ENCODE measurements around the gene NLN.

DNA sequence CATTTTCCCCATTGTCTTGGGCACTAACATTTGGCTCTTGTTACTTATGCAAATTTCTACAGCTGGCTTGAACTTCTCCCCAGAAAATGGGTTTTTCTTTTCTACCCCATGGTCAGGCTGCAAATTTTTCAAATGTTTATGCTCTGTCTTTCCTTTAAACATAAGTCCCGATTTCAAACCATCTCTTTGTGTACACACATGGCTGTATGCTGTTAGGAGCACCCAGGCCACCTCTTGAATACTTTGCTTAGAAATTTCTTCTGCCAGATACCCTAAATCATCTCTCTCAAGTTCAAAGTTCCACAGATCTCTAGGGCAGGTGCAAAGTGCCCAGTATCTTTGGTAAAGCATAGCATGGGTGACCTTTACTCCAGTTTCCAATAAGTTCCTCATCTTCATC, 45.6 kb downstream of the NLN start:
- TF ChIP-seq ZNF565 (CRISPR knock-in tag; conservative IDR thresholded peaks at IDR 0.05; ENCODE audit: low read depth) = no peak
- TF ChIP-seq ZFP3 (CRISPR knock-in tag; IDR thresholded peaks at IDR 0.05) = no peak
- TF ChIP-seq, protein P1, sequence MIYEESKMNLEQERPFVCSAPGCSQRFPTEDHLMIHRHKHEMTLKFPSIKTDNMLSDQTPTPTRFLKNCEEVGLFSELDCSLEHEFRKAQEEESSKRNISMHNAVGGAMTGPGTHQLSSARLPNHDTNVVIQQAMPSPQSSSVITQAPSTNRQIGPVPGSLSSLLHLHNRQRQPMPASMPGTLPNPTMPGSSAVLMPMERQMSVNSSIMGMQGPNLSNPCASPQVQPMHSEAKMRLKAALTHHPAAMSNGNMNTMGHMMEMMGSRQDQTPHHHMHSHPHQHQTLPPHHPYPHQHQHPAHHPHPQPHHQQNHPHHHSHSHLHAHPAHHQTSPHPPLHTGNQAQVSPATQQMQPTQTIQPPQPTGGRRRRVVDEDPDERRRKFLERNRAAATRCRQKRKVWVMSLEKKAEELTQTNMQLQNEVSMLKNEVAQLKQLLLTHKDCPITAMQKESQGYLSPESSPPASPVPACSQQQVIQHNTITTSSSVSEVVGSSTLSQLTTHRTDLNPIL (CRISPR knock-in tag; IDR thresholded peaks at IDR 0.05; ENCODE audit: low read depth) = no peak
- TF ChIP-seq TCF4 (CRISPR knock-in tag; IDR thresholded peaks at IDR 0.05; ENCODE audit: borderline replicate concordance) = no peak
- TF ChIP-seq, protein P2, sequence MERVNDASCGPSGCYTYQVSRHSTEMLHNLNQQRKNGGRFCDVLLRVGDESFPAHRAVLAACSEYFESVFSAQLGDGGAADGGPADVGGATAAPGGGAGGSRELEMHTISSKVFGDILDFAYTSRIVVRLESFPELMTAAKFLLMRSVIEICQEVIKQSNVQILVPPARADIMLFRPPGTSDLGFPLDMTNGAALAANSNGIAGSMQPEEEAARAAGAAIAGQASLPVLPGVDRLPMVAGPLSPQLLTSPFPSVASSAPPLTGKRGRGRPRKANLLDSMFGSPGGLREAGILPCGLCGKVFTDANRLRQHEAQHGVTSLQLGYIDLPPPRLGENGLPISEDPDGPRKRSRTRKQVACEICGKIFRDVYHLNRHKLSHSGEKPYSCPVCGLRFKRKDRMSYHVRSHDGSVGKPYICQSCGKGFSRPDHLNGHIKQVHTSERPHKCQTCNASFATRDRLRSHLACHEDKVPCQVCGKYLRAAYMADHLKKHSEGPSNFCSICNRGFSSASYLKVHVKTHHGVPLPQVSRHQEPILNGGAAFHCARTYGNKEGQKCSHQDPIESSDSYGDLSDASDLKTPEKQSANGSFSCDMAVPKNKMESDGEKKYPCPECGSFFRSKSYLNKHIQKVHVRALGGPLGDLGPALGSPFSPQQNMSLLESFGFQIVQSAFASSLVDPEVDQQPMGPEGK (CRISPR knock-in tag; IDR thresholded peaks at IDR 0.05; ENCODE audit: borderline replicate concordance) = no peak
- TF ChIP-seq, protein P3, sequence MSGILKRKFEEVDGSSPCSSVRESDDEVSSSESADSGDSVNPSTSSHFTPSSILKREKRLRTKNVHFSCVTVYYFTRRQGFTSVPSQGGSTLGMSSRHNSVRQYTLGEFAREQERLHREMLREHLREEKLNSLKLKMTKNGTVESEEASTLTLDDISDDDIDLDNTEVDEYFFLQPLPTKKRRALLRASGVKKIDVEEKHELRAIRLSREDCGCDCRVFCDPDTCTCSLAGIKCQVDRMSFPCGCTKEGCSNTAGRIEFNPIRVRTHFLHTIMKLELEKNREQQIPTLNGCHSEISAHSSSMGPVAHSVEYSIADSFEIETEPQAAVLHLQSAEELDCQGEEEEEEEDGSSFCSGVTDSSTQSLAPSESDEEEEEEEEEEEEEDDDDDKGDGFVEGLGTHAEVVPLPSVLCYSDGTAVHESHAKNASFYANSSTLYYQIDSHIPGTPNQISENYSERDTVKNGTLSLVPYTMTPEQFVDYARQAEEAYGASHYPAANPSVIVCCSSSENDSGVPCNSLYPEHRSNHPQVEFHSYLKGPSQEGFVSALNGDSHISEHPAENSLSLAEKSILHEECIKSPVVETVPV (CRISPR knock-in tag; IDR thresholded peaks at IDR 0.05) = no peak
- no peak for TF ChIP-seq ZC3H10 (CRISPR knock-in tag; IDR thresholded peaks at IDR 0.05)
